Keratinocyte (primary cell): Measurements from ENCODE around the gene NEAT1. TPM values are rescaled to one million over a fixed set of nuclear protein-coding genes. Genes with fewer than 3 reads are reported as not detected.
"Not testable (repeated sequence)": the region's sequence is repeated elsewhere in the genome, so short reads cannot be mapped to it uniquely, and the experiment has no call there.

Source experiments
- DNase-seq: peaks from one replicate; pipeline ENCODE4 v3.0.0-alpha.2; 2011; ENCODE audit warnings: low read depth, missing footprints, low spot score
- FAIRE-seq: peaks from 2 replicates; lab custom pipeline; 2011; peaks lifted over from hg19 to GRCh38; lab: Jason Lieb, UNC
- H2AFZ ChIP-seq: 2 replicates; pipeline ENCODE4 v1.6.0; 2012; ENCODE audit warnings: low read length, control low read depth, inconsistent platforms; ENCODE audit not compliant: control insufficient read depth
- H3K27ac ChIP-seq: 2 replicates; pipeline ENCODE4 v1.5.1; 2011; ENCODE audit warnings: low read length; ENCODE audit not compliant: control insufficient read depth, insufficient read depth
- H3K27me3 ChIP-seq: 3 replicates; pipeline ENCODE4 v1.6.0; 2011; ENCODE audit warnings: low read length; ENCODE audit not compliant: control insufficient read depth, insufficient read depth; ENCODE audit errors: extremely low read depth
- H3K36me3 ChIP-seq, 2 experiments: 2 replicates in 1 of 2; 3 replicates in 1 of 2; pipeline ENCODE4 v1.5.1; 2011; ENCODE audit warnings: low read length in 2 of 2, mild to moderate bottlenecking in 1 of 2; ENCODE audit not compliant: control insufficient read depth in 2 of 2, insufficient read depth in 2 of 2; ENCODE audit errors: extremely low read depth in 1 of 2
- H3K4me1 ChIP-seq: 3 replicates; pipeline ENCODE4 v1.5.1; 2011; ENCODE audit warnings: low read length; ENCODE audit not compliant: control insufficient read depth, insufficient read depth; ENCODE audit errors: extremely low read depth
- H3K4me2 ChIP-seq: 3 replicates; pipeline ENCODE4 v1.6.0; 2011; ENCODE audit warnings: low read depth, low read length; ENCODE audit not compliant: control insufficient read depth, insufficient read depth; ENCODE audit errors: extremely low read depth
- H3K4me3 ChIP-seq, 3 experiments: fragments of 200-600 bp in 1 of 3; sonication (generic) in 1 of 3; 2 replicates in 2 of 3; 3 replicates in 1 of 3; pipeline ENCODE4 v1.5.1; 2011 to 2016; ENCODE audit warnings: low read length in 3 of 3, mild to moderate bottlenecking in 3 of 3, control low read depth in 2 of 3, inconsistent platforms in 1 of 3, low read depth in 1 of 3, mixed read lengths in 1 of 3, mixed run types in 1 of 3, moderate library complexity in 1 of 3; ENCODE audit not compliant: control insufficient read depth in 2 of 3, insufficient read depth in 2 of 3; ENCODE audit errors: extremely low read depth in 1 of 3
- H3K79me2 ChIP-seq: 2 replicates; pipeline ENCODE4 v1.6.0; 2012; ENCODE audit warnings: low read length; ENCODE audit not compliant: control insufficient read depth, insufficient read depth
- H3K9ac ChIP-seq: 3 replicates; pipeline ENCODE4 v1.6.0; 2011; ENCODE audit warnings: low read length; ENCODE audit not compliant: control insufficient read depth, insufficient read depth; ENCODE audit errors: extremely low read depth
- H3K9me1 ChIP-seq: 3 replicates; pipeline ENCODE4 v1.6.0; 2011; ENCODE audit warnings: low read length; ENCODE audit not compliant: control insufficient read depth, insufficient read depth; ENCODE audit errors: extremely low read depth
- H3K9me3 ChIP-seq: 2 replicates; pipeline ENCODE4 v1.5.1; 2012; ENCODE audit warnings: low read depth, low read length; ENCODE audit not compliant: control insufficient read depth
- H4K20me1 ChIP-seq: 3 replicates; pipeline ENCODE4 v1.6.0; 2011; ENCODE audit warnings: low read length; ENCODE audit not compliant: control insufficient read depth, insufficient read depth; ENCODE audit errors: extremely low read depth
- EZH2 ChIP-seq: IDR thresholded peaks from one replicate; pipeline ENCODE4 v1.6.1; 2012; ENCODE audit warnings: inconsistent platforms, mild to moderate bottlenecking, low read length, moderate library complexity
- dilution Hi-C: fragments of 300-500 bp; cut with MboI; formaldehyde crosslinking; loops from one replicate; pipeline ENCODE4 v1.7.0; 2020; ENCODE audit warnings: low sequenced_read_pairs; ENCODE audit not compliant: extremely low pct_ligation_motif_present
- polyA plus RNA-seq, 5 experiments: library from polyadenylated mRNA; depleted of rRNA in 3 of 5; stranded (reverse) in 3 of 5; stranded (forward) in 1 of 5; unstranded in 1 of 5; fragments of >200 nt; gene quantifications; 1 replicate in 1 of 5; 2 replicates in 3 of 5; 3 replicates in 1 of 5; pipeline versions ENCODE4 v1.2.1 to v1.2.3, GENCODE V29; 2011 to 2012; ENCODE audit warnings: missing spikeins in 2 of 5, low read depth in 1 of 5, low replicate concordance in 1 of 5
- TF ChIP-seq, protein P1 (sequence below), 3 experiments: IDR thresholded peaks in 1 of 3; conservative IDR thresholded peaks in 1 of 3; optimal IDR thresholded peaks in 1 of 3; 2 replicates in 2 of 3; 3 replicates in 1 of 3; pipeline versions ENCODE3 to v1.5.1; 2011; ENCODE audit warnings: low read length in 3 of 3, mild to moderate bottlenecking in 3 of 3, moderate library complexity in 2 of 3, control low read depth in 1 of 3, inconsistent platforms in 1 of 3; ENCODE audit not compliant: insufficient read depth in 2 of 3; ENCODE audit errors: extremely low read depth in 1 of 3

The NEAT1 gene
- polyA plus RNA-seq, 1 donor (not counting 4 experiments of a cell fraction or from before 2014, with no cell fraction given), result 270 TPM

DNA sequence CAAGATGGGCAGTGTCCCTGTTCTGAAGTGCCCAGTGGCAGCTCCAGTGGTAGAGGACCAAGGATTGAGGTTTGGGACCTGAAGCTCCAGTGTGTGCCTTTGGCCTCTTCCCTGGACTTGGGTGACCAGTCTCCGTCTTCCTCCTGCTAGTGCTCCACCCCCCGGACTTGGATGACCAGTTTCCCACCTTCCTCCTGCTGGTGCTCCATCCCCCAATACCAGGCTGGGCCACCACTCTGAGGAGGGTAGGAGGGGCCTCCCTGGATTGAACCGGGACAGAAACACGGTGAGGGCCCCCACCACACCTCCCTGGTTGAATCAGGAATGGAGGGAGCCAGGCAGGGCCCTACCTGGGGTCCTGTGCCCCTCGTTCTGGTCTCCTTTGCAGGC lies 10.9 kb upstream of the NEAT1 start:
- Histone ChIP-seq H3K27me3 (no peaks in the 10 kb centered on the region), H3K27ac (no peak overlapping the region), H3K4me1 (peaks cover 9% of the 10 kb centered on the region), H3K9me1 (no peaks in the 10 kb centered on the region), H3K79me2 (no peaks in the 10 kb centered on the region), H3K4me2 (no peak overlapping the region), H3K4me3 (no peak overlapping the region), H2AFZ (no peak overlapping the region), H4K20me1 (no peaks in the 10 kb centered on the region), H3K9ac (no peak overlapping the region), H3K36me3 (peaks cover 11 to 28% of the 10 kb centered on the region in 2 experiments), H3K9me3 (no peaks in the 10 kb centered on the region)
- DNase-seq, result no peak
- dilution Hi-C loops, result no loop called here
- TF ChIP-seq EZH2, result no peak
- TF ChIP-seq, protein P1, sequence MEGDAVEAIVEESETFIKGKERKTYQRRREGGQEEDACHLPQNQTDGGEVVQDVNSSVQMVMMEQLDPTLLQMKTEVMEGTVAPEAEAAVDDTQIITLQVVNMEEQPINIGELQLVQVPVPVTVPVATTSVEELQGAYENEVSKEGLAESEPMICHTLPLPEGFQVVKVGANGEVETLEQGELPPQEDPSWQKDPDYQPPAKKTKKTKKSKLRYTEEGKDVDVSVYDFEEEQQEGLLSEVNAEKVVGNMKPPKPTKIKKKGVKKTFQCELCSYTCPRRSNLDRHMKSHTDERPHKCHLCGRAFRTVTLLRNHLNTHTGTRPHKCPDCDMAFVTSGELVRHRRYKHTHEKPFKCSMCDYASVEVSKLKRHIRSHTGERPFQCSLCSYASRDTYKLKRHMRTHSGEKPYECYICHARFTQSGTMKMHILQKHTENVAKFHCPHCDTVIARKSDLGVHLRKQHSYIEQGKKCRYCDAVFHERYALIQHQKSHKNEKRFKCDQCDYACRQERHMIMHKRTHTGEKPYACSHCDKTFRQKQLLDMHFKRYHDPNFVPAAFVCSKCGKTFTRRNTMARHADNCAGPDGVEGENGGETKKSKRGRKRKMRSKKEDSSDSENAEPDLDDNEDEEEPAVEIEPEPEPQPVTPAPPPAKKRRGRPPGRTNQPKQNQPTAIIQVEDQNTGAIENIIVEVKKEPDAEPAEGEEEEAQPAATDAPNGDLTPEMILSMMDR (optimal IDR thresholded peaks at IDR 0.05 in 1 of 3, IDR thresholded peaks at IDR 0.05 in 1 of 3, conservative IDR thresholded peaks at IDR 0.05 in 1 of 3; ENCODE audit: extremely low read depth in 1 of 3, insufficient read depth in 2 of 3, low read length in 3 of 3), result no peak
- FAIRE-seq, result no peak

DNA sequence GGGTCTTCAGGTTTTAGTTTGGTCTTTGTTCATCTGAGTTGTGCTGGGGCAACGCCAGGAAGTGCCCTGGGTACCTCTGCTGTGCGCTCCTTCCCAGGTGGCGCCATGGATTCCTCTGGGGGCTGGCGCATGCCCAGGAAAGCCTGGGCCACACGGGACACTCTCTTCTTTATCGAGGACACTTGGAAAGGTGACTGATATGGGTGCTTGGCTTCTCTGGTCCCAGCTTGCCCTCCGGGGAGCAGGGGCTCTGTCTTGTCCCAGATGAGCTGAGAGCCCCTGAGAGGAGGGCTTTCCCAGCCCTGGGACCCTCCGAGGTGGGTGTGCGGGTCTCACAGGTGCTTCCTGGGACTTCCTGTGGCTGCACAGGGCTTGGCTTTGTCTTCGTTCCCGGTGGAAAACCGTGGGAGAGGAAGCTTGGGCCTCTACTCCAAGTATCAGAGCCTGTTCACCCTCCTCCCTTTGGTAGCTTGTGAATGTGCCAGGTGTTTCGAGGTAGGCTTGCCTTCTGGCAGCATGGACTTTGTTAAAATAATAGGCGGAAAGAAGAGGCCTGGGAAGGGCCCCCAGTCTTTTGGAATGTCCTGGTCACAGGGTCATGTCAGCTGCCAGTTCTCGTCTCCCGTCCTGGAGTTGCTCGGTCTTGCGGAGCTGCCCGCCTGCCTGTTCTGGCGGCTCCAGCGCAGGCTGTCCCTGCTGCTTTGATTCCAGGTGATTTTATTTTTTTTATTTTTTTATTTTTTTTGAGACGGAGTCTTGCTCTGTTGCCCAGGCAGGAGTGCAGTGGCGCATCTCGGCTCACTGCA lies 10.1 kb upstream of the NEAT1 start:
- Histone ChIP-seq H3K9me3 (no peaks in the 10 kb centered on the region), H4K20me1 (no peaks in the 10 kb centered on the region), H3K4me2 (no peak overlapping the region), H3K9me1 (no peaks in the 10 kb centered on the region), H3K27me3 (no peaks in the 10 kb centered on the region), H2AFZ (no peak overlapping the region), H3K79me2 (no peaks in the 10 kb centered on the region), H3K4me1 (peaks cover 16% of the 10 kb centered on the region), H3K4me3 (no peak overlapping the region), H3K27ac (no peak overlapping the region), H3K9ac (no peak overlapping the region), H3K36me3 (peaks cover 11 to 28% of the 10 kb centered on the region in 2 experiments)
- no peak for TF ChIP-seq EZH2
- TF ChIP-seq, protein P1 (optimal IDR thresholded peaks at IDR 0.05 in 1 of 3, IDR thresholded peaks at IDR 0.05 in 1 of 3, conservative IDR thresholded peaks at IDR 0.05 in 1 of 3; ENCODE audit: extremely low read depth in 1 of 3, insufficient read depth in 2 of 3, low read length in 3 of 3), result no peak
- DNase-seq, result no peak
- FAIRE-seq, result no peak
- dilution Hi-C loops, result no loop called here

DNA sequence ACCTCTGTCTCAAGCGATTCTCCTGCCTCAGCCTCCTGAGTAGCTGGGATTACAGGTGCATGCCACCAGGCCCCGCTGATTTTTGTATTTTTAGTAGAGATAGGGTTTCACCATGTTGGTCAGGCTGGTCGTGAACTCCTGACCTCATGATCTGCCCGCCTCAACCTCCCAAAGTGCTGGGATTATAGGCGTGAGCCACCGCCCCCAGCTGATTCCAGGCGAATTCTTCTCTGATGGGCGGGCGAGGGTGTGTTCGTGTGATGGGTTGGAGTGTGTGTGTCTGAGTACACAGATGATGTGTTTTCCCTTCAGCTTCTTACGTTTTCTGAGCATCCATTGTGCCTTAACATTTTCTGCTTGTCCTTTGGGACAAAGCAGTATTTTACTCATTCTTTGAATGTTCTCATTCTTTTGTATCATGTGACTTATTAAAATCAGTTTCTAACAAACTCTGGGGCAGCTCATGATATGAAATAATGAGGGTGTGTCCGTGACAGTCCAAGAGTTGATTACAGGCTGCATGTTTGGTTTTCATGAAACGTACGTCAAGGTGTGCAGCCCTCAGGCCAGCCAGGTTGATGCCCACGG lies 9.4 kb upstream of the NEAT1 start:
- H4K20me1 ChIP-seq, H3K4me3 ChIP-seq, H3K27me3 ChIP-seq, H3K4me2 ChIP-seq, FAIRE-seq, DNase-seq, H3K9me3 ChIP-seq, H3K27ac ChIP-seq, H3K79me2 ChIP-seq, H2AFZ ChIP-seq, H3K9ac ChIP-seq, dilution Hi-C loops, H3K9me1 ChIP-seq: not testable (repeated sequence)
- Histone ChIP-seq H3K36me3 (peaks cover 11 to 28% of the 10 kb centered on the region in 2 experiments), H3K4me1 (peaks cover 23% of the 10 kb centered on the region)
